A673 (cell line): ENCODE results near the gene PNPLA5.

ENCODE experiments used
- EZH2 ChIP-seq: fragments of 200-600 bp; sonication (generic); IDR thresholded peaks from 2 replicates; pipeline ENCODE4 v1.6.1; 2017; ENCODE audit warnings: borderline replicate concordance, low read depth, mild to moderate bottlenecking, mixed read lengths, antibody characterized with exemption, low read length; ENCODE audit not compliant: poor library complexity, severe bottlenecking
- TF ChIP-seq, protein P1 (sequence below): fragments of 300-800, 200-600 bp; sonication (generic); conservative IDR thresholded peaks from 2 replicates; pipeline ENCODE4 v1.5.1; 2017; ENCODE audit warnings: low read depth, mild to moderate bottlenecking, antibody characterized with exemption, low read length, moderate library complexity, mixed read lengths

- TF ChIP-seq, protein P1, sequence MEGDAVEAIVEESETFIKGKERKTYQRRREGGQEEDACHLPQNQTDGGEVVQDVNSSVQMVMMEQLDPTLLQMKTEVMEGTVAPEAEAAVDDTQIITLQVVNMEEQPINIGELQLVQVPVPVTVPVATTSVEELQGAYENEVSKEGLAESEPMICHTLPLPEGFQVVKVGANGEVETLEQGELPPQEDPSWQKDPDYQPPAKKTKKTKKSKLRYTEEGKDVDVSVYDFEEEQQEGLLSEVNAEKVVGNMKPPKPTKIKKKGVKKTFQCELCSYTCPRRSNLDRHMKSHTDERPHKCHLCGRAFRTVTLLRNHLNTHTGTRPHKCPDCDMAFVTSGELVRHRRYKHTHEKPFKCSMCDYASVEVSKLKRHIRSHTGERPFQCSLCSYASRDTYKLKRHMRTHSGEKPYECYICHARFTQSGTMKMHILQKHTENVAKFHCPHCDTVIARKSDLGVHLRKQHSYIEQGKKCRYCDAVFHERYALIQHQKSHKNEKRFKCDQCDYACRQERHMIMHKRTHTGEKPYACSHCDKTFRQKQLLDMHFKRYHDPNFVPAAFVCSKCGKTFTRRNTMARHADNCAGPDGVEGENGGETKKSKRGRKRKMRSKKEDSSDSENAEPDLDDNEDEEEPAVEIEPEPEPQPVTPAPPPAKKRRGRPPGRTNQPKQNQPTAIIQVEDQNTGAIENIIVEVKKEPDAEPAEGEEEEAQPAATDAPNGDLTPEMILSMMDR: no peak
- no peak for TF ChIP-seq EZH2
Measured at GRCh38 chr22:43840431-43840830, 51.4 kb downstream of the PNPLA5 start.
